HG03520 (cell line): Measurements from ENCODE around the gene DCST2.
A peak's percentile ranks its signal among the peaks of the same experiment; 100 is the strongest.

Experiments used
- ATAC-seq: cut with Tn5 transposase; IDR thresholded peaks from one replicate; pipeline ENCODE4 v1.9.1; 2021; ENCODE audit warnings: mild to moderate bottlenecking, moderate library complexity; ENCODE audit not compliant: unreplicated experiment

Gene DCST2

GRCh38 chr1:155033524-155033923 lies at the start of gene DCST2, which contains the start of gene DCST1:
Gene DCST2 (minus strand): TSS chr1:155033781. CDS start chr1:155033701, 80 bp downstream.
Gene DCST1 (plus strand): TSS chr1:155033824. CDS start chr1:155034037, 213 bp downstream.
- no peak for ATAC-seq

- ATAC-seq: no peak
Observed at GRCh38 chr1:155083052-155083541, 49.5 kb upstream of the DCST2 start.

DNA sequence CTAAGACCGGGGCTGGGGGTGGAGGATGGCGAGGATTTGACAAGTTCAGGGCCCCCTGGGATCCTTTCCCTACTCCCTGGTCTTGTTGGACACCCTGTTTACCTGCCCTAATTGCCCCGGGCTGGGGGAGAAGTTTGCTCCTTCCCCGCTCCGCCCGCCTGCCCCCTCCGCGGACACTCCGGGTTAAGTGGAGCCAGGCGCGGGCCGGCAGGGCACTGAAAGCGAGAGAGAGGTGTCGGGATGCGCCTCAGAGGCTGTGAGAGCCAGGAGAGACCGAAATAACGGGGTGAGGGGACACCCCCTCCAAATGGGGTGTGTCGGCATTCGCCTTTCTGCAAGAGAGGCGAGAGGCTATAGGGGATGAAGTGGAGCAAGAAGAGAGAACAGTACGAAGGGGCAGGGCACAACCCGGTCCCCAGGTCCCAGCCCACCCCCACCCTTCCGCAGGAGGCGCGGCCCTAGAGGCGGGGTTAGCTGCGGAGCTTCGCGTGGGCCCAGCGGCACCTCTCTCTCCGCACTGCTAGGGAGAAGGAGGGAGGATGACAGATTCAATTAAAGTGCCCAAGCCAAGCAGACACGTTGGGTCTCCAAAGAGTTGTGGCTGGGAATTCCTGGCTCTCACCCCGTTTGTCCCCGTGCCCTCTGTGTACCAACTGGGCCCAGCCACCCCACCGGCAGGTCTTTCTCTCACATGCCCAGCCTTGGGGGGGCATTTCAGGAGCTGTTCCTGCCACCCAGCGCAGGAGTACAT lies 48.9 kb upstream of the DCST2 start:
- no peak for ATAC-seq

DNA sequence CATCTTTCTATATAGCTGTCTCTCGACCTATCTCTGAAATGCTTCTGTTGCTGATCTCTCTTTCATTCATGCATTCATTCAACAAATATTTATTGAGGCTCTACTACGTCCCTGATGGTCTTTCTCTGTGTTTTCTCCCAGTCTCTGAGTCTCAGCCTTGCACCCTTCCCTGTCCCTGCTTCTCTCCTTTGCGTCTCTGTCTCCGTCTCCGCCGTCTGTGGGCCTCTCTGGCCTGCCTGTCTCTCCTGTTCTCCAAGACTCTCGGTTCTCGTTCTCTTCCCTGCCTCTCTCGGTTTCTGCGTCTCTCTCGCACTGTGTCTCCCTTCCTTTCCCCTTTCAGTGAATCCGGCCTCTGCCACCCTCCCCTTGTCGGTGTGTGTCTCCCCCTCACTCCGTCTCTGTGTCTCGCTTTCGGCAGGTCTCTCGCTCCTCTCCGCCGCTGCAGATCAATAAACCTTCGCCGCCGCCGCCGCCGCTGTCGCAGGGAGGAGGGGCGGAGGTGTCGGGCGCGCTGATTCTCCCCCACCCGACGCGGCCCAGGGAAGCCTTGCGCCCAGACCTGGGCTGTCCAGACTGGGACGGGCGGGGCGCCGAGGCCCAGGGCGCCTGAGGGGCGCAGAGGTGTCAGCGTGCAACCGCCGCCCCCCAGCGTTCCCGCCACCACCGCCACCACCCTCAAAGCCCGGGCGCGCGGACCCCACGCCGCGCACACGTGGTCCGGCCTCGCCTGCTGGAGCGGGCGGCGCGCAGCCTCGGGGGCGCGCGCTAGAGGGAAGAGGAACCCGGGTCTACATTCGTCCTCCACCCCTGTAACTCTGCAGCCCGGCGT lies 48.1 kb upstream of the DCST2 start:
- no peak for ATAC-seq

GRCh38 chr1:155080312-155081228 lies 47.0 kb upstream of the DCST2 start:
- no peak for ATAC-seq

DNA sequence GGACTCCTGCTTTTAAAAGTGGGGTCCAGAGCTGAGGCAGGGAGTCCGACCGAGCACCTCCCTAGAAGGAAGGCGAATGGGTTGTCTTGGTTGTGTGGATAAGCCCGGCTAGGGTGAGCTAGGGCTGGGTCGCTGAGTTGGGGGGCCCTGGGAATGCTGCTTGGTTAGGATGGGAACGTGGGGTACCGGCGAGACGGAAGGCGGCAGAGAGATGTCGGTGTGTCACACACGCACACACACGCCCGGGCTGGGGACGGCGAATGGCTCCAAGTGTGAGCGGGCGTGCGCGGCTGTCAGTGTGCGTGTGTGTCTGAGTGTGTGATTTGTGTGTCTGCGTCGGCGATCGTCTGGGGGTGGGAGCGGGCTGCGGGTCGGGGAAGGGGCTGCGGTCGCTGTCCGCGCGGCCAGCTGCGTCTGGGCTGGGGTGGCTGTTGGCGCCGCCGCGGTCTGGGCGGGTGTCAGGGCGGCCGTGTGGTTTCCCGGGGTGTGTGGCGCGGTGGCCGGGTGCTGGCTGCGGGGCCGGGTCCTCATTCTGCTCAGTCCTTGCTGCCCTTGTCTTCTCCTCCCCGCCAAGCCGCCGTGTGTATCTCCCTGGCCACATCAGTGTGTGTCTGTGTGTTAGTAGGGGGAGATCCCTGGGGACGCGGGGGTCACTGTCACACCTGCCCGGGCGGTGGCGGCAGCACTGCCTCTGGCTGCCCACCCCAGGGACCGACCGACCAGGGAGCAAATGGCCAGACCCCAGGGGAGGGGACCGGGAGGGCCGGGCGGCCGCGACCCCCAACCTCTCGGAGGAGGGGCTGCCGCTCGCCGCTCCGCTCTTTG lies 46.1 kb upstream of the DCST2 start:
- no peak for ATAC-seq

DNA sequence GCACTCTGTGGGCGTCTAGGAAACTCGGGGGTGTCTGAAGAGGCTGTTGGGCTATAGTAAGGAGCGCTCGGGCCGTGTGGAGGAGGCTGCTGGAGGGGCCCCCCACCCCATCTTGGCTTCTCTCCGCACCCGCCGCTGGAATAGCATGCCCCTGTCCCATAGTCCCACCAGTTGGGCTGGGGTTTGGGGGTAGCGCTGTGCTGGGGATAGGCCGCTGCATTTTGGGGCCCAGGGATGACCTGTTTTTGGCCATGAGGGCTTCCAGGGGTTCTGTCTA lies 45.6 kb upstream of the DCST2 start:
- no peak for ATAC-seq

DNA sequence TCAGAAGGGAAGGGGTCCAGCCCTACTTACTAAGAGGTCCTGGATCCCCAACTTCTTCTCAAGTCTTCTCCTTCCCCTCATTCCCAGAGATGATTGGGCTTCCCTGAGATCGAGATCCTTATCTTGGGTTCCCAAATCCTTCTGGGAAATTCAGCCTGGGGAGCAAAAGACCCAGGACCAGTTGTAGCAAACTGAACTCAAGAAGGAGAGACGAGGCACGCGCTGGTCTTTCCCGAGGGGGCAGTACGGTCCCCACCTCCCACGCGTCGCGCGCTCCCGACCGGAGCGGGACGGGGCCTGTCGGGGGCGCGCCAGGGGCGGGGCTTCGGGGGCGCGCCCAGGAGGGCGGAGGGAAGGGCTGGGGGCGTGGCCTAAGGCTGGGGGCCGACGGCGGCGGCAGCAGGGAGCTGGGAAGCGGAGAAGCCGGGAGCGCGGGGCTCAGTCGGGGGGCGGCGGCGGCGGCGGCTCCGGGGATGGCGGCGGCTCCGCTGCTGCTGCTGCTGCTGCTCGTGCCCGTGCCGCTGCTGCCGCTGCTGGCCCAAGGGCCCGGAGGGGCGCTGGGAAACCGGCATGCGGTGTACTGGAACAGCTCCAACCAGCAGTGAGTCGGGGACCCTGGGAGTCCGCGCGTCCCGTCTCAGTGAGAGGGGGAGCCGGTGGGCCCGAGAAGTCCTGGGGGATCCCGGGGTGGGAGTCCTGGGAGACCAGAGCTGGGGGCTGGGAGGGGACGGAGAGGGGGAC lies 45.1 kb upstream of the DCST2 start, which contains the start of gene EFNA3:
TSS of gene EFNA3 (plus strand) at position 369 of the 741 bp plus-strand sequence. CDS start at position 474, 105 bp downstream.
- ATAC-seq: no peak

DNA sequence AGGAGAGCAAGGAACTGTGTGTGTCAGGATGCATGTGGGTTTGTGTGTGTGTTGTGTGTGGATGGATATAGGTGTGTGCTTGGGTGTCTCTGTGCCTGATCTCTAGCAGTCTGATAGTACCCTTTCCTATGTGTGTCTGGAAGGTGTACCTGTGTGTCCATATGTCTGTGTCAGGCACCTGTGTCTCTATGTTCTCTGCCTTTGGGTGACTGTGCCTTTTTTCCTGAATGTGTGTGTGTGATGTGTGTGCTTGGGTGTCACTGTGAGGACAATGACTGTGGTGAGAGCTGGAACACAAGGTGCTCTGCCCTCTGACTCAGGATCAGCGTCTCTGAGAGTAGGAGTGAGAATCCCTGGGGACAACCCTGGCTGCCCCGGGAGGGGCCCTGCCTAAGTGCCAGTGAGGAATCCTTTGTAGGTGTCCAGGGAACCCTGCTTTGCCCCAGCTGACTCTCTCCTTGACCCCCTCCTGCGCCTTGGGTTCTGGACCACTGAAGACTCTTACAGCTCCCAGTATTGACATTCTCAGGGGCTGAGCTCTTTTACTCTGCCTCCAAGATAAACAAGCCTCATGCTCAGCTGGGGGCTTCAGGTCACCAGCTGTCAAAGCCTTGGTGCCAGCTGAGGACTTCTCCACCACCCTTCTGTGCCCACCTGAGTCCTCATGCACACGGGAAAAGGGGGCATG lies 44.3 kb upstream of the DCST2 start:
- no peak for ATAC-seq

DNA sequence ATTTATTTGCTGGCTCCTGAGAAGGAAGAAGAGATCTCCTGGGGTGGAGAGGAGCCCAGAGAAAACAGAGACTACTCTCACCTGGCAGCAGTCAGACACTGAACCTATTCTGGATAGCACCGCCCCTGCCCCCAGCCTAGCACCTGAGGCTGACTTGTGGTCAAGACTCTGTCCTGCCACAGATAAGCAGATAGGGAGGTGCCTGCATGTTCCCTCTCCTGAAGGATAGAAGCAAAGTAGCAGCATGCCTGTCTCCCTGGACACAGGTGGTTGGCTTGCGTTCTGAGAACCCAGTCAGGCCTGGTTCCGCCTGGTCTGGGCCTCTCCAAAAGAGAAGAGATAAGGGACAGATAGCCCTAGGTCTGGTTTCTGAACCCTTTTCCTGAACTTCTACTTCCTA lies 43.8 kb upstream of the DCST2 start:
- ATAC-seq: no peak

DNA sequence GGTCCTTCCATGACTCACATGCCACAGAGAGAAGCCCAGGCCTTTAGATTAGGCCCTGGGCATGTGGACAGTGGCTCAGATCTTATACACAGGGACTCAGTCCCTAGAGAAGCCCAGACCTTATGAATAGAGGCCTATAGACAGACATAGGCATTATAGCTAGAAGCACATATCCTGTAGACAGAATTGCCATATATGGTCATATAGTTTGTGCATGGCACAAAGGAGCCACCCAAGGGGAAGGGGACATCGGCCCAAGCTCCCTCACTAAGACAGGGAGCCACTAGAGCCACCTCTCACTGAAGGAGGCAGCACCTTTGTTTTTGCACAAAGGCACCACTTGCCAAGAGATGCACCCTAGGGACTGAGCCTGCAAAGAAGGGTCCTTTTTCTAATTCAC lies 42.8 kb upstream of the DCST2 start:
- no peak for ATAC-seq

DNA sequence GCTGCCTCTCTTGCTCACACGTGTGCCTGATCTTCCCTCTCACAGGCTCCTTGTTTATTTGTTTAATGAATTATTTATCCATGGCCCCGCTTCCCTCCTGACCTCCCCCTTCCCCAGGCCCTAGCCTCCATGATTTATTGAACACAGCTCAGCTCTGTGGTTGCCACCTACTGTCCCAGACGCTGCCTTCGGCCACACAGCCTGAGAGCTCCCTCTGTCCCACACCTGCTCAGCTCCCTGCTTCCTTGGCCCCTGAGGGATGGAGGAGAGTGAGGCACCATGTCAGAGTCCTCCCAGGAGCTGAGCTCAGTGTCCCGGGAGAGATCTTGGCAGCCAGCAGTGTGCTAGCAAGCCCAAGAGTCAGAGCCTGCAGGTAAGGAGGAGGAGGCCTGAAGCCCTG lies 42.0 kb upstream of the DCST2 start:
- no peak for ATAC-seq

GRCh38 chr1:155073377-155074242 lies 40.0 kb upstream of the DCST2 start:
- ATAC-seq: no peak

DNA sequence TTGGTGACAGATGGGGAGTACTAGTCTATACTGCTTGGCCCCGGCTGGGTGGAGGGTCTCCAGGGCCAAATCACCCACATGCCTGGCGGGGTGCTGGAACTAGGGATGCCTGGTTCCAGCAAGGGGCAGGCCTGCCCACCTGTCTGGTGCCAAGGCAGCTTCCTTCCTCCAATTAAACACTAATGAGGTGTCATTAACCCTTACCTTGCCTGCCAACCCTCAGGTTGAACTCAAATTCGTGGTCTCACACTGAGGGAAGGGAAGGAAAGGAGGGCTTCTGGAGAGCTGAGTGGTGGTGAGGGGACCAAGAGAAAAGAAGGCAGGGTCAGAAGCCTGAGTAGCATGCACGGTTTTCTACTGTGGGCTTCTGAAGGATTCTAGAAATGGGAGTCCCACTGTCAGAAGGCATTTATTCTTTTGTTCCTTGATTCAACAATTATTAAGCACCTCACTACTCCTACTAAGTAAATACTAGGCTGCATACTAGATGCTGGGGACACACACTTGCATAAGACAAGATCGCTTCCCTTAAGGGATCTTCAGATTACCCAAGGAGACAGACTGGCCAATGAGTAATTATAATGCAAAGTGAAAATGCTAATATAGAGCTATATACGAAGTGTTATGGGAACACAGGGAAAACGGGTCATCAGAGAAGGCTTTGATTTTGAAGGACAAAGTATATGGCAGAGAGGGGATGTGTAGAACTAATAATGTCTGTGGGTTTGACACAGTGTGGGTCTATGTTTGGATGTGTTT lies 39.1 kb upstream of the DCST2 start:
- no peak for ATAC-seq

- ATAC-seq: no peak
Observed at GRCh38 chr1:155071701-155072100, 38.1 kb upstream of the DCST2 start.

DNA sequence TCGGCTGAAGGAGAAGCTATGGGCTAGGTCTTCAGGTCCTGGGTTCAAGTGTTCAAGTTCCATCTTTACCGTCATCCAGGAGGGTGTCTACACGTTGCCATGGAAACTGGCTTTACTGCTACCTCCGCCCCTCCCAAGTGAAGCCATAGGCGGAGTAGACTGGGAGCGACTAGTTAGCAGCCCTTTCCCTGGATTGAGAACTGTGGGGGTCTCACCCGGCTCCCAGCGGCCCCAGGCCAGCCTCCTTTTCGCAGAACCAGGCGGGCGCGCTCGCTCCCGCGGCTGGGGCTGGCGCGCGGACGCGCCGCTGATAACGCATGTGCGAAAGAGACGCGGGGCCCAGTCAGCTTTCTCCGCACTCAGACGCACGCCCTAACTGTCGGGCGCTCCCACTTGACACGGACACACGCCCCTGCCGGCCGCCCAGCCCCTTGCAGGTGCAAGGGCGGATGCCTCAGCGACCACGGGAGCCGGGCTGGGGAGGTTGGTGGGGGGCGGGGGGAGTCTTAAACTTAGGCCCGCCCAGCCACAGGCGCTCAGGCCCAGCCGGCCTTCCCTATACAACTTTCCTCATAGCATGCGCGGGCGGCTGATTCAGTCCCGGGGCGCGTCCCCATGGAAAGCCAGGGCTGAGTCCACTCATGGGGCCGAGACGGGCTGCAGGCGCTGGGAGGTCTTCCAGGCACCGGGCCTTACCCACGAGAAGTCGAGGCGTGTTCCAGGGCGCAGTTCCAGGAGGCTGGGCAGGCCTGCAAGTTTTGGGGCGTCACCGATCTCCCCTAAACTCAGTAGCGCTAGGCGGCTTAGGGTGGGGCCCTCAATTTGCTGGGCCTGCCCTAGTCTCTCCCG lies 37.4 kb upstream of the DCST2 start:
- ATAC-seq: peak; percentile 44
